ENCODE data around the gene PDK2.

Gene PDK2

GRCh38 chr17:50118076-50118827, 23.1 kb downstream of the PDK2 start:
- no peak for DNase-seq (ENCODE audit: low read depth)

GRCh38 chr17:50118828-50119218, 23.7 kb downstream of the PDK2 start:
- DNase-seq (ENCODE audit: low read depth): no peak

- DNase-seq (ENCODE audit: low read depth): no peak
Measured at GRCh38 chr17:50120475-50121253, 25.5 kb downstream of the PDK2 start.

- no peak for DNase-seq (ENCODE audit: low read depth)
Measured at GRCh38 chr17:50122945-50123344, 27.8 kb downstream of the PDK2 start.

- no peak for DNase-seq (ENCODE audit: low read depth)
Measured at GRCh38 chr17:50123649-50124349, 28.6 kb downstream of the PDK2 start.

GRCh38 chr17:50125420-50125997, 30.4 kb downstream of the PDK2 start:
- DNase-seq (ENCODE audit: low read depth): no peak

GRCh38 chr17:50127697-50128361, 32.7 kb downstream of the PDK2 start:
- DNase-seq (ENCODE audit: low read depth): no peak

GRCh38 chr17:50128441-50129352, 33.5 kb downstream of the PDK2 start:
- DNase-seq (ENCODE audit: low read depth): no peak

- DNase-seq (ENCODE audit: low read depth): no peak
Measured at GRCh38 chr17:50129353-50129727, 34.2 kb downstream of the PDK2 start.

GRCh38 chr17:50129728-50130558, 34.8 kb downstream of the PDK2 start, which contains the start of gene SAMD14:
Gene SAMD14 (minus strand): TSS chr17:50130160. CDS start chr17:50124959, 5,201 bp downstream.
- DNase-seq (ENCODE audit: low read depth): no peak

GRCh38 chr17:50130559-50131305, 35.6 kb downstream of the PDK2 start:
- no peak for DNase-seq (ENCODE audit: low read depth)

- no peak for DNase-seq (ENCODE audit: low read depth)
Measured at GRCh38 chr17:50132104-50132794, 37.1 kb downstream of the PDK2 start.

GRCh38 chr17:50133028-50133768, 38.0 kb downstream of the PDK2 start:
- no peak for DNase-seq (ENCODE audit: low read depth)

- DNase-seq (ENCODE audit: low read depth): no peak
Measured at GRCh38 chr17:50133769-50134099, 38.6 kb downstream of the PDK2 start.

GRCh38 chr17:50134206-50135110, 39.3 kb downstream of the PDK2 start:
- DNase-seq (ENCODE audit: low read depth): no peak

GRCh38 chr17:50135316-50136095, 40.4 kb downstream of the PDK2 start:
- DNase-seq (ENCODE audit: low read depth): no peak
